Uterus (tissue), 4 donors: ENCODE measurements around the gene RFC4. TPM values are rescaled to one million over a fixed set of nuclear protein-coding genes. Genes with fewer than 3 reads are reported as not detected.
A peak's percentile ranks its signal among the peaks of the same experiment; 100 is the strongest.

Experiments used
- DNase-seq, 2 donors: peaks; one replicate each; pipeline ENCODE4 v3.0.0-alpha.2; 2019 to 2020
- H3K27ac ChIP-seq, 2 donors: fragments of 200-600 bp; sonication (generic); 1 replicate in 1 of 2; 2 replicates in 1 of 2; pipeline ENCODE4 v1.5.1; 2016 to 2018
- H3K27me3 ChIP-seq, 2 donors: fragments of 200-600 bp; sonication (generic); one replicate each; pipeline ENCODE4 v1.5.1; 2018 to 2019; ENCODE audit warnings: control low read depth in 1 of 2
- H3K36me3 ChIP-seq, 2 donors: fragments of 200-600 bp; sonication (generic); one replicate each; pipeline ENCODE4 v1.5.1; 2019; ENCODE audit warnings: control low read depth in 1 of 2
- H3K4me1 ChIP-seq, 2 donors: fragments of 200-600 bp; sonication (generic); one replicate each; pipeline ENCODE4 v1.5.1; 2018 to 2019; ENCODE audit warnings: control low read depth in 1 of 2
- H3K4me3 ChIP-seq, 2 donors: fragments of 200-600 bp; sonication (generic); 1 replicate in 1 of 2; 2 replicates in 1 of 2; pipeline ENCODE4 v1.5.1; 2018 to 2019; ENCODE audit warnings: mild to moderate bottlenecking in 1 of 2
- H3K9me3 ChIP-seq, 2 donors: fragments of 200-600 bp; sonication (generic); one replicate each; pipeline ENCODE4 v1.5.1; 2019; ENCODE audit warnings: control low read depth in 1 of 2
- POLR2A ChIP-seq, 2 donors: fragments of 450-650 bp; IDR thresholded peaks; one replicate each; pipeline ENCODE4 v1.6.1; 2016; ENCODE audit warnings: antibody characterized with exemption in 2 of 2, mild to moderate bottlenecking in 1 of 2, moderate library complexity in 1 of 2
- intact Hi-C: fragments of 100-400 bp; cut with DNase I; formaldehyde crosslinking; loops from one replicate; pipeline ENCODE4 v1.15.1; 2023; ENCODE audit warnings: low total_unique reads
- microRNA counts, 2 donors: library from miRNA; unstranded; fragments of <30 nt; microRNA quantifications; one replicate each; lab custom pipeline; 2016 to 2017
- microRNA-seq: library from miRNA; unstranded; fragments of <30 nt; microRNA quantifications from one replicate; pipeline ENCODE4, GENCODE V29; 2016; ENCODE audit warnings: borderline microRNAs expressed, borderline replicate concordance
- small RNA-seq: library from RNA; depleted of rRNA; stranded (forward); fragments of <200 nt; gene quantifications from one replicate; pipeline ENCODE3, GENCODE V24; 2016
- total RNA-seq, 4 donors: library from RNA; depleted of rRNA in 3 of 4; stranded (reverse); fragments of >200 nt in 3 of 4; gene quantifications; one replicate each; pipeline versions ENCODE4 v1.1.0 to v1.2.4, GENCODE V29; 2014 to 2023
- TF ChIP-seq, protein P1 (sequence below), 4 experiments: fragments of 200-600 bp in 2 of 4; fragments of 450-650 bp in 2 of 4; sonication (generic) in 2 of 4; IDR thresholded peaks; one replicate each; pipeline ENCODE4 v1.5.1; 2016 to 2019; ENCODE audit warnings: antibody characterized with exemption in 4 of 4, mild to moderate bottlenecking in 2 of 4, moderate library complexity in 1 of 4
- donor health status: DM: yes; HTN: yes; CAD: no.

RFC4 gene
- total RNA-seq, 4 donors from 2014 or later: 2.8 to 43.8 (median 26.6) TPM

DNA sequence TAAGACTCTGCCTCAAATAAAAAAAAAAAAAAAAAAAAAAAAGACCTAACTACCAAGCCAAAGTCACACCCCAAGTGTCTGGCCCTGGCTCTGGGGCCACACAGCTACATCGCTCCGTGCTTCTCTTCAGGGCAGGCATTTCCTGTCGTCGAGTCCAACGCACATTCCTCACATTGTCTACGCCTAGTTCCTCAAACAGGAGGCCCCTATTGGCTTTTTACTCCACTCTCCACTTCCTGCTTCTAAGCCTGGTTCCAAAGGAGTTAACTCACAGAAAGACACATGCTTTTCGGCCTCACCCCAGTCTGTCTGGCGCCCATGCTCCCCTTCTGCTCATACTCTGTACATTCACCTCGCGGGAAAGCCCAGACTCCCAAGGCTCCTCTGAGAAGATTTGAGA, 60.3 kb downstream of the RFC4 start:
- DNase-seq: no peak
- H3K36me3 ChIP-seq: no peaks in the 10 kb centered on the region
- no peak overlapping the region for H3K4me3 ChIP-seq
- H3K4me1 ChIP-seq: no peaks in the 10 kb centered on the region
- no peaks in the 10 kb centered on the region for H3K9me3 ChIP-seq
- H3K27me3 ChIP-seq: no peaks in the 10 kb centered on the region
- intact Hi-C loops: no loop called here
- H3K27ac ChIP-seq: no peak overlapping the region
- TF ChIP-seq POLR2A (IDR thresholded peaks at IDR 0.05): no peak
- TF ChIP-seq, protein P1, sequence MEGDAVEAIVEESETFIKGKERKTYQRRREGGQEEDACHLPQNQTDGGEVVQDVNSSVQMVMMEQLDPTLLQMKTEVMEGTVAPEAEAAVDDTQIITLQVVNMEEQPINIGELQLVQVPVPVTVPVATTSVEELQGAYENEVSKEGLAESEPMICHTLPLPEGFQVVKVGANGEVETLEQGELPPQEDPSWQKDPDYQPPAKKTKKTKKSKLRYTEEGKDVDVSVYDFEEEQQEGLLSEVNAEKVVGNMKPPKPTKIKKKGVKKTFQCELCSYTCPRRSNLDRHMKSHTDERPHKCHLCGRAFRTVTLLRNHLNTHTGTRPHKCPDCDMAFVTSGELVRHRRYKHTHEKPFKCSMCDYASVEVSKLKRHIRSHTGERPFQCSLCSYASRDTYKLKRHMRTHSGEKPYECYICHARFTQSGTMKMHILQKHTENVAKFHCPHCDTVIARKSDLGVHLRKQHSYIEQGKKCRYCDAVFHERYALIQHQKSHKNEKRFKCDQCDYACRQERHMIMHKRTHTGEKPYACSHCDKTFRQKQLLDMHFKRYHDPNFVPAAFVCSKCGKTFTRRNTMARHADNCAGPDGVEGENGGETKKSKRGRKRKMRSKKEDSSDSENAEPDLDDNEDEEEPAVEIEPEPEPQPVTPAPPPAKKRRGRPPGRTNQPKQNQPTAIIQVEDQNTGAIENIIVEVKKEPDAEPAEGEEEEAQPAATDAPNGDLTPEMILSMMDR (IDR thresholded peaks at IDR 0.05): no peak

DNA sequence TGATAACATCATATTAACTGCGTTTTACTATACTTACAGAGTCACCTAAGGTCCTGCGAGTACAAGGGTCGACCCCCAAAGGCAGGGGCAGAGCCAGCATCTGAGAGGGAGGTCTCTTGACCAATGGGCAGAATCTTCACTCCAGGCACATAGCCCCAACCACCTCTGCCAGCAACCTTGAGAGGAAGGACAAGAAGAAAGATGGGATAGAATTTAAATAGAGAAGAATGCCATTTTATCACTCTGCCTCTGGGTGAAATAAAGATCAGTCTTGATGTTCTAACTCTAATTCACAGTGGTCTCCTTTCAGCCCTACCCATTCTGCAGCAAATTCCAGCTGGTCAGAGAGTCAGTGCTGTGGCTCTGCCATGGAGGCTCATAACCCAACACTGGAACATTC, 62.6 kb downstream of the RFC4 start:
- H3K4me3 ChIP-seq: no peak overlapping the region
- no peak for DNase-seq
- no peaks in the 10 kb centered on the region for H3K9me3 ChIP-seq
- H3K36me3 ChIP-seq: no peaks in the 10 kb centered on the region
- intact Hi-C loops: no loop called here
- H3K27ac ChIP-seq: no peak overlapping the region
- no peaks in the 10 kb centered on the region for H3K4me1 ChIP-seq
- H3K27me3 ChIP-seq: no peaks in the 10 kb centered on the region
- TF ChIP-seq, protein P1 (IDR thresholded peaks at IDR 0.05): no peak
- no peak for TF ChIP-seq POLR2A (IDR thresholded peaks at IDR 0.05)

DNA sequence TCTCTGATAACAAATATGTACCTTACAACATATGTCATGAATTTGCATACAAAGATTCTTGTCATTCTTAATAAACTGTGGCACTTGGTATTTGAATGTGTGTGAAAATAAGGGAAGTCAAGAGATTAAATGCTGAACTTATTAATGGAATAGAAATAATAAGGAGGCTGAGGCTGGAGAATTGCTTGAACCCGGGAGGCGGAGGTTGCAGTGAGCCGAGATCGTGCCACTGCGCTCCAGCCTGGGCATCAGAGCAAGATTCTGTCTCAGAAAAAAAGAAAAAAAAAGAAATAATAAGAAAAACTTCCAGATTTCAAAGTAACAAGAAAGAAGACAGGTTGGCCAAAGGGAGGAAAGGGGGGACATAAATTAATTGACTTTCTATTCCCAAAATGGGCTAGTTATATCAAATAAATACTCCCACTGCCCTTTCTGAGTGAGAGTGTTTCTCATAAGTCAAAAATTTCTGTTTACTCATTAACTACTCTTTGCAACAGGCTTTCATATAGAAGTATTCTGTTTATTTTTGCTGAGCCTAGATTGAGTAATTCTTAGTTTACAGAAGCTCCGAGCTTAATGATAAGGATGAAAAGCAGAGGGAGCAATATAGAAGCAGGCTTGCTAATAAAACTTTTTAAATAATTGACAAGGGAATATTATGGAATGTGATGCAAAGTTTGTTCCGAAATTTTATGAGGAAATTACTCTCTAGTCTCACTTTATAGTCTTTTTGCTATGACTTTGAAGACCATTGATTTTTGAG, 63.5 kb downstream of the RFC4 start:
- Histone ChIP-seq H3K27ac (no peak overlapping the region), H3K4me3 (no peak overlapping the region), H3K9me3 (no peaks in the 10 kb centered on the region), H3K4me1 (no peaks in the 10 kb centered on the region), H3K27me3 (no peaks in the 10 kb centered on the region), H3K36me3 (no peaks in the 10 kb centered on the region)
- intact Hi-C loops: no loop called here
- TF ChIP-seq POLR2A (IDR thresholded peaks at IDR 0.05): no peak
- TF ChIP-seq, protein P1 (IDR thresholded peaks at IDR 0.05): no peak
- DNase-seq: no peak

MicroRNAs encoded within 50 kb of the gene (microRNA counts, 767-probe panel; counts per million panel counts)
- microRNA hsa-miR-1248 (lab: Ali Mortazavi, UCI): 0 counts per million in 2 donors

Small RNA genes within 50 kb of the gene (microRNA-seq; reads per million reads assigned to microRNA genes)
- 9.3 reads per million, percentile 18 among the genes with 10 or more reads in this experiment for gene MIR1248

Small RNA genes within 50 kb of the gene (small RNA-seq; reads per million reads assigned to genes)
- gene RF00092: not detected
- not detected for gene RNU6-1105P
- not detected for gene SNORA4
- not detected for gene SNORA63
- not detected for gene SNORA81
- gene SNORD2: not detected

Other genes starting within 250 kb of the RFC4 start
- gene TBCCD1, start 239.1 kb downstream of the RFC4 start, total RNA-seq: 10 to 100 TPM in 3 of 4 donors, 1 to 10 TPM in 1; 3.8 to 31.7 (median 15.1) TPM
- gene DNAJB11, start 235.8 kb downstream of the RFC4 start, total RNA-seq: 10 to 100 TPM; 26.2 to 68.8 (median 40.0) TPM
- gene AHSG, start 193.4 kb downstream of the RFC4 start, total RNA-seq: not detected
- gene FETUB, start 166.1 kb downstream of the RFC4 start, total RNA-seq: not detected
- not detected for gene HRG, start 140.5 kb downstream of the RFC4 start, total RNA-seq
- gene KNG1, start 89.1 kb downstream of the RFC4 start, total RNA-seq: not detected
- gene EIF4A2, start 22.9 kb downstream of the RFC4 start, total RNA-seq: 1,000 to 10,000 TPM in 1 of 4 donors, 100 to 1,000 TPM in 3; 429 to 1,121 (median 514) TPM
- not detected for gene ADIPOQ, start 36.2 kb upstream of the RFC4 start, total RNA-seq
- gene ST6GAL1, start 124.0 kb upstream of the RFC4 start, total RNA-seq: 100 to 1,000 TPM in 1 of 4 donors, 10 to 100 TPM in 3; 32.6 to 107 (median 57.1) TPM